Prostate gland (tissue), 2 donors: ENCODE data around the gene PRKG2.

Experiments used
- POLR2A ChIP-seq: fragments of 450-650 bp; IDR thresholded peaks from one replicate; pipeline ENCODE4 v1.6.1; 2016; ENCODE audit warnings: antibody characterized with exemption, mild to moderate bottlenecking
- TF ChIP-seq, protein P1 (sequence below), 4 experiments: fragments of 200-600 bp in 2 of 4; fragments of 450-650 bp in 2 of 4; sonication (generic) in 2 of 4; IDR thresholded peaks; 1 replicate in 3 of 4; 2 replicates in 1 of 4; pipeline ENCODE4 v1.5.1; 2016 to 2019; ENCODE audit warnings: antibody characterized with exemption in 4 of 4, mild to moderate bottlenecking in 2 of 4, moderate library complexity in 2 of 4

DNA sequence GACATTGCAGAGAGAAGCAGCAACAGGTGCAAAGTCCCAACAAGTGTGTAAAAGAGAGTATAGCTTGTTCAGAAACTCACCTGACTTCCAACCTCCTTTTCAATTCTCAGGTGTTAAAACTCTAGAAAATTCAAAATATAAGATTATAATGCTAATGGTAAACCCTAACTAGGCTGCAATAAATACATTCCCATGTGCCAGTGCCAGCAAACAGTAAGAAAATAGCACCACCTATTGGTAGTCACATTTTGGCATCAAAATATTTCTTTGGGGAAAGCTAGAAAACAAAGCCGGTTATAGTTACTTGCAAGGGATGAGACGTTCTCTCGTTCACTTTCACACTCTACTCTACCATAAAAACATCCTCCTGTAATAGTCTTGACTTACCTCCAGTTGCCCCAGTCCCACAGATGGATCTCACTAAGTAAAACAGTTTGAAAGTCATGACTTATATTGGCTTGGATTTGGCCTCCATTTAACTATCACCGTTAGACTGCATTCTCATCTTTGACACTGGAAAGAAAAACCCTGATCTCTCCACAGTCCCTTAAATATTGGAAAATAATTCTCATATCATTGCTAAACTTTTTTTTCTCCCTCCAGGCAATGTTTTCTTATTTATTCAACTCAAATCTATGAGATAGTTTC lies 174.9 kb downstream of the PRKG2 start:
- TF ChIP-seq, protein P1, sequence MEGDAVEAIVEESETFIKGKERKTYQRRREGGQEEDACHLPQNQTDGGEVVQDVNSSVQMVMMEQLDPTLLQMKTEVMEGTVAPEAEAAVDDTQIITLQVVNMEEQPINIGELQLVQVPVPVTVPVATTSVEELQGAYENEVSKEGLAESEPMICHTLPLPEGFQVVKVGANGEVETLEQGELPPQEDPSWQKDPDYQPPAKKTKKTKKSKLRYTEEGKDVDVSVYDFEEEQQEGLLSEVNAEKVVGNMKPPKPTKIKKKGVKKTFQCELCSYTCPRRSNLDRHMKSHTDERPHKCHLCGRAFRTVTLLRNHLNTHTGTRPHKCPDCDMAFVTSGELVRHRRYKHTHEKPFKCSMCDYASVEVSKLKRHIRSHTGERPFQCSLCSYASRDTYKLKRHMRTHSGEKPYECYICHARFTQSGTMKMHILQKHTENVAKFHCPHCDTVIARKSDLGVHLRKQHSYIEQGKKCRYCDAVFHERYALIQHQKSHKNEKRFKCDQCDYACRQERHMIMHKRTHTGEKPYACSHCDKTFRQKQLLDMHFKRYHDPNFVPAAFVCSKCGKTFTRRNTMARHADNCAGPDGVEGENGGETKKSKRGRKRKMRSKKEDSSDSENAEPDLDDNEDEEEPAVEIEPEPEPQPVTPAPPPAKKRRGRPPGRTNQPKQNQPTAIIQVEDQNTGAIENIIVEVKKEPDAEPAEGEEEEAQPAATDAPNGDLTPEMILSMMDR (IDR thresholded peaks at IDR 0.05), result peak; percentile 41 to 75 (median 65)
- TF ChIP-seq POLR2A, result no peak
